SK-N-SH treated with all-trans-retinoic acid at 6 μM for 48 hours (cell line): ENCODE measurements around the gene SMARCA2.

Experiments used
- ATAC-seq: fragments of 200-7000 bp; cut with Tn5 transposase; 3 replicates; pipeline ENCODE4 v1.9.1; 2020; ENCODE audit warnings: mild to moderate bottlenecking, moderate library complexity
- ESRRG ChIP-seq: fragments of 250-450 bp; sonication (Bioruptor Pico); IDR thresholded peaks from 2 replicates; pipeline ENCODE4 v1.6.1; 2021; ENCODE audit warnings: mild to moderate bottlenecking
- OSR1 ChIP-seq: fragments of 250-450 bp; sonication (Bioruptor Pico); IDR thresholded peaks from 2 replicates; pipeline ENCODE4 v1.8.0; 2022; ENCODE audit warnings: moderate library complexity, mild to moderate bottlenecking, inconsistent platforms
- PPARA ChIP-seq: fragments of 250-450 bp; sonication (Bioruptor Pico); IDR thresholded peaks from 2 replicates; pipeline ENCODE4 v1.5.0; 2020; ENCODE audit warnings: mild to moderate bottlenecking, borderline replicate concordance
- ZC3H10 ChIP-seq: fragments of 250-450 bp; sonication (Bioruptor Pico); IDR thresholded peaks from 2 replicates; pipeline ENCODE4 v1.5.1; 2021; ENCODE audit warnings: mild to moderate bottlenecking, moderate library complexity
- TF ChIP-seq, protein P1 (sequence below): fragments of 250-450 bp; sonication (Bioruptor Pico); IDR thresholded peaks from 2 replicates; pipeline ENCODE4 v1.8.0; 2020; ENCODE audit warnings: mild to moderate bottlenecking, moderate library complexity, borderline replicate concordance
- TF ChIP-seq, protein P2 (sequence below): fragments of 250-450 bp; sonication (Bioruptor Pico); IDR thresholded peaks from 2 replicates; pipeline ENCODE4 v1.5.1; 2021; ENCODE audit warnings: mild to moderate bottlenecking, moderate library complexity

Gene SMARCA2

DNA sequence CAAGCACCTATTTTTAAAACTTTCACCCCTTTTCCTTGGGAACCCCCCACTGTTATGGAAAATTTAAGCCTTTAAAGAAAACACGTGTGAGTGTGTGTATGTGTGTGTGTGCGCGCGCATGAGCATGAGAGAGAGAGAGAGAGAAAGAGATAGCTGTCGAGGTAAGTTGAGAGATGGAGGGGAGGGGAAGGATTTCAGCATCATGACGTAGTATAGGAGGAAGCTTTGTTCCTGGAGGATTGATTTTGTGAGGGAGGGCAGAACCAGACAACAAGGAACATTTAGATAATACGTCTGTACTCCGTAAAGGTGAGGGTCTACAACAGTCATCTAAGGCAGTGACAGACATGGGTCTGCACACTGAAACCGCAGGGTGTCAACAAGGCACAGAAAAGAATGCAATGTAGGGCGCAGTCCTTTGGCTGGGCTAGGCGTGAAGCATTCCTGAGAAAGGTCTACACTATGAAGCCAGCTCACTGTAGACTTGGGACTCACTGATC is 227.7 kb downstream of the SMARCA2 start:
- ATAC-seq, result no peak
- TF ChIP-seq, protein P1, sequence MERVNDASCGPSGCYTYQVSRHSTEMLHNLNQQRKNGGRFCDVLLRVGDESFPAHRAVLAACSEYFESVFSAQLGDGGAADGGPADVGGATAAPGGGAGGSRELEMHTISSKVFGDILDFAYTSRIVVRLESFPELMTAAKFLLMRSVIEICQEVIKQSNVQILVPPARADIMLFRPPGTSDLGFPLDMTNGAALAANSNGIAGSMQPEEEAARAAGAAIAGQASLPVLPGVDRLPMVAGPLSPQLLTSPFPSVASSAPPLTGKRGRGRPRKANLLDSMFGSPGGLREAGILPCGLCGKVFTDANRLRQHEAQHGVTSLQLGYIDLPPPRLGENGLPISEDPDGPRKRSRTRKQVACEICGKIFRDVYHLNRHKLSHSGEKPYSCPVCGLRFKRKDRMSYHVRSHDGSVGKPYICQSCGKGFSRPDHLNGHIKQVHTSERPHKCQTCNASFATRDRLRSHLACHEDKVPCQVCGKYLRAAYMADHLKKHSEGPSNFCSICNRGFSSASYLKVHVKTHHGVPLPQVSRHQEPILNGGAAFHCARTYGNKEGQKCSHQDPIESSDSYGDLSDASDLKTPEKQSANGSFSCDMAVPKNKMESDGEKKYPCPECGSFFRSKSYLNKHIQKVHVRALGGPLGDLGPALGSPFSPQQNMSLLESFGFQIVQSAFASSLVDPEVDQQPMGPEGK, result no peak
- TF ChIP-seq OSR1 (CRISPR knock-in tag) (no peak), PPARA (CRISPR knock-in tag) (no peak), ZC3H10 (CRISPR knock-in tag) (no peak), ESRRG (CRISPR knock-in tag) (no peak)
- TF ChIP-seq, protein P2, sequence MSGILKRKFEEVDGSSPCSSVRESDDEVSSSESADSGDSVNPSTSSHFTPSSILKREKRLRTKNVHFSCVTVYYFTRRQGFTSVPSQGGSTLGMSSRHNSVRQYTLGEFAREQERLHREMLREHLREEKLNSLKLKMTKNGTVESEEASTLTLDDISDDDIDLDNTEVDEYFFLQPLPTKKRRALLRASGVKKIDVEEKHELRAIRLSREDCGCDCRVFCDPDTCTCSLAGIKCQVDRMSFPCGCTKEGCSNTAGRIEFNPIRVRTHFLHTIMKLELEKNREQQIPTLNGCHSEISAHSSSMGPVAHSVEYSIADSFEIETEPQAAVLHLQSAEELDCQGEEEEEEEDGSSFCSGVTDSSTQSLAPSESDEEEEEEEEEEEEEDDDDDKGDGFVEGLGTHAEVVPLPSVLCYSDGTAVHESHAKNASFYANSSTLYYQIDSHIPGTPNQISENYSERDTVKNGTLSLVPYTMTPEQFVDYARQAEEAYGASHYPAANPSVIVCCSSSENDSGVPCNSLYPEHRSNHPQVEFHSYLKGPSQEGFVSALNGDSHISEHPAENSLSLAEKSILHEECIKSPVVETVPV (CRISPR knock-in tag), result no peak
